ENCODE results near the gene NPBWR2.
A peak's percentile ranks its signal among the peaks of the same experiment; 100 is the strongest.

NPBWR2 gene

DNA sequence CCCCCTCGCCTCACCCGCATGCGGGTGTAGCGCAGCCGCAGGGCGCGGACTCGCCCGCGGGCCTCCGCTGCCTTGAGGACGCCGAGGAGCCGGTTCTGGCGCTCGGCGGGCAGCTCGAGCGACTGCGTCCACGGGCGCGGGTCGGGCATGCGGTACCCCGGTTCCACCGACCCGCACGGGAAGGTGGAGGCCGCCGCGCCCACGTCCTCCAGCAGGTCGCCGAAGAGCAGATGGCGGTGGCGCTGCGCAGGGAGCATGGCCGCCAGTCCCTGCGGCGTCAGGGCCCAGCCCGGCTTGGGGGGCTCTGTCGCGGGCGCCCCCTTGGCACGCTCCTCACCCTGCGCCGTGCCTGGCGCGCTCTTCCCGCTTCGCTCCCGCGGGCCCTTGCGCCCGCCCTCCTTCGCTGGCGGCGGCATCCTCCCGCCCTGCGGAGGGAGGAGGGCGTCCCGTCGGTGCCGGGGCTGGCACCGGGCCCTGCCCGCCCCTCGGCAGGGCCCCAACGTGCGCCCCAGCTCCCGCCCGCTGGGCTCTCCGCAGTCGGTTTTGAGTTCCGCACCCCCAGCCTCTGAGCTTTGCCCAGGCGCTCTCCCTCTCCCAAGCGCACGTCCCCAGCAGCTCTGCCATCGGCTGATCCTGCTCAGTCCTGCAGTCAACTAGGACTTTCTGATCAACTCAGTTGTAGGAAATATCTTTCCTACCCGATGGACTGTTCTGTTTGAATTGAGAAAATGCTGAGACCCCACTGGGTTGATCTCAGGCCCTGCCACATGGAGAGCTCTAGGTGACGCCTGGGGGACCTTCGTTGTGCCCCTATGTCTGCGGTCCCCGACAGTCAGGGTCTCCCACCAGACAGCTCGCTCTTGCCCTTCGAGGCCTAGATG, 23.3 kb downstream of the NPBWR2 start, which contains the start of gene LKAAEAR1:
LKAAEAR1 (minus strand) TSS at position 595 of the 881 bp plus-strand sequence; CDS start at position 416, 179 bp downstream.
- peak in 1 of 4 experiments; percentile 38 for DNase-seq

DNA sequence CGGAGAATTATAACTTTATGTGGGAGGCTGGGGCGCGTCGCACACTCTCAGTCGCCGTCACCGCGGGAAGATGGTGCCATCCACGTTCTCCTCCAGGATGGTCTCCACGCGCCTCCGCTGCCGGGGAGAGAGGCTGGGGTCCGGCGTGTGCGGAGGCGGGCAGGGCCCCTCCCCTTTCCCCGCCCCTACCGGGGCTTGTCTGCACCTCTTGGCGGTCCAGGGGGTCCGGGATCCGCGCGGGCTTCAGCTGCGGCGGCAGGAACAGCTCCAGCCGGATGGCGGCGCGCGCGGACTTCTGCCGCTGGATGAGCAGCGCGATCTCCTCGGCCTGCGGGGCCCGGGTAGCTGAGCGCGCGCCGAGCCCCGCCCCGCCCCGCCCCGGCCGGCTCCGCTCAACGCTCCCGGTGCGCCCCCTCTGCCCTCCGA, 24.0 kb downstream of the NPBWR2 start:
- DNase-seq, result peak; percentile 71 to 92 (median 80)

DNA sequence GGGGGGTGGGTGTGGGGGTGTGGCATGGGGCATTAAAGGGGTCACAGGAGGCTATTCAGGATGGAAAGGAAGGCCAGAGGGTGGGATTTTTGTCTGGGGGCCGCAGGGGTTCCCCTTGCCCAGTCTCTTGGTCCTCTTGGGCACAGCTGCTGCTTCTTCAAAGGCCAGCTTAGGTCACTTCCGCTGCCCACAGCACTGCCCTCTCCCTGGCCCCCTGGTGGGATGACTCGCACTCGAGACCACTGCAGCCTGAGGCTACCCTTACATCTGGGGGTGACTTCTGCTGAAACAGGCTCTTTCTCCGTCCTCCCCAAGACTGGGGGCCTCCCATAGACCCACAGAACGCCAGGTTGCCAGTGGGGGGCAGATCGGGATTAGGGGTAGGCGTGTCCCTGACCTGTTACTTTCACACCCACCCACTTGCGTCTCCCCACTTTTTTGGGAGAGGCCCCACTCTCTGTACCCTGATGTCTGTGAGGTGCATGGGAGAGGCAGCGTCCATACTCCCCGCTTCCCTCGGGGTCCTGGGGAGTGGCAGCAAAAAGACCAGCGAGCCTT, 24.5 kb downstream of the NPBWR2 start:
- peak; percentile 23 to 56 (median 50) for DNase-seq

DNA sequence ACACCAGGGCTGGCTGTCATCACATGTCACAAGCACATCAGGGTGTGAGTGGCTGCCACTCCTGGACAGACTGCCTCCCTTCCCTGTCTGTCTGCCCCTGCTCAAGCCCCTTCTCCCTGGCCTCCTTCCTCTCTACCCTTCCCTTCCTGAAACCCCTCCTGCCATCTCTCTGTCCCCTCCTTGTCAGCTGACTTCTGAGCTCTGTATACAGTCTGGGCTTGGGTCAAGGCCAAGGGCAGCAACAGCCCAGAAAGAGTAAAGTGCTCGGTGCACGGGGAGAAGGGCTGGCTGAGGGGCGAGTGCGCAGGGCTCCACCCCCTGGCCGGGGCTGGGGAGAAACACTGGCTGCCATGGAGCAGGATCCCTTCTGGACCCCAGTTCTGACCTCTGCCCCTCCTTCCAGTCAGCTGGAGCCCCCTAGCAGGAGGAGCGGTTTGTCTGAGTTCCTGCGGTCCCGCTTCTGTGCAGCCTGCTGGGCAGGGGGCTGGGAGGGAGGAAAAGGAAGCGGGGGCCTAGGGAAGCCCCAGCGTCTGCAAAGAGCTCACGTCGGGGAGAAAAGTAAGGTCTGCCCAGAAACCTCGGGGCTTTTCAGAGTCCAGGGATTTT, 25.1 kb downstream of the NPBWR2 start:
- peak in 2 of 4 experiments; percentile 22 to 41 for DNase-seq

DNA sequence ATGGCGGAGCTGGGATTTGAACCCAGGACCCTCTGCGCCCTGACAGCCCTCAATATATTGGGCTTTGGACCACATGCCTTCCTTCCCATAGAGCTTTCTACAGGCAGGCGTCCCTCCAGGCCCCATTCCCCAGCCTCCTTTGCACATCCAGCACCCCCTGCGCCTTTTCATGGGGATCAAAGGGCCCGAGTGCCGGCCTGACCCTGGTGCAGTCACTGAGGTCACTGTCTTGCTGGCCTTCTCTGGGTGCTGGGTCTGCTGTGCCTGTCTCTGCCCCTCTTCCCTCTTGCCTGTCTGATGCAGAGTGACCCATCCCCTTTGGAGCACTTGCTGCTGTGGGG, 25.8 kb downstream of the NPBWR2 start:
- DNase-seq, result no peak

DNA sequence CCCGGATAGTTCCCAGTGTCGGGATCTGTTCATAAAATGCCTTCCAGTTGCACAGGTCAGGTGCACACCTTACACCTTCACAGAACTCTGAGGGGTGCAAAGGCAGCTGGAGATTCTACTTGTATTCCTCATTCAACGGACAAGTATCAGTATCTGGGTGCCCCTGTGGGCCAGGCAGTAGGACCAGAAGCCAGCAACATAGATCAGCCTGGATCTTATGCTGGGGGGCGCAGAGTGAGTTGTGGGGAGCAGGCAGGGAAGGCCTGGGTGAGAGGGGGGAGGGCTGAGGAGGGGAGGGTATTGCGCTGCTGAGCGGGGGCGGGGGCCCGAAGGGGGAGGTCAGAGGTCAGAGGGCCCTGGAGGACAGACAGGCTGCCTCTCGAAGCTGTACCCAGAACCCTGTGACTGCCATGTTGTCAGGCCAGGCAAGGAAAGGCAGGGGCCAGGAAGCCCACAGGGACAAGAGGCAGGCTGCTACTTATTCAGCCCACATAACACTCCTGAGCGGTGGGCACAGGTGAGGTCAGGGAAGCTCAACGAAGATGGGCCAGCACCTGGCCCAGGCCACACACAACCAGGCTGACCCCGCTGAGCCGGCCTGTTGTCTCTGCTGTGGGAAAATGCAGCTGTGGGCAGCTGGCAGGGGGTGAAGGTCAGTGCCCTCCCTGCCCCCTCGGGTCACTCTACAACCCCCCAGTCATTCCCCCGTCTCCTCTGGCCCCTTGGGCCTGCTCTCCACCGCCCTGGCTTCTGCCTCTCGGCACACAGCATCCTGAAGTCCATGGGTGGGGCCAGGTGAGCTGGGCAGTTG, 26.3 kb downstream of the NPBWR2 start:
- DNase-seq, result peak in 1 of 4 experiments; percentile 12

DNA sequence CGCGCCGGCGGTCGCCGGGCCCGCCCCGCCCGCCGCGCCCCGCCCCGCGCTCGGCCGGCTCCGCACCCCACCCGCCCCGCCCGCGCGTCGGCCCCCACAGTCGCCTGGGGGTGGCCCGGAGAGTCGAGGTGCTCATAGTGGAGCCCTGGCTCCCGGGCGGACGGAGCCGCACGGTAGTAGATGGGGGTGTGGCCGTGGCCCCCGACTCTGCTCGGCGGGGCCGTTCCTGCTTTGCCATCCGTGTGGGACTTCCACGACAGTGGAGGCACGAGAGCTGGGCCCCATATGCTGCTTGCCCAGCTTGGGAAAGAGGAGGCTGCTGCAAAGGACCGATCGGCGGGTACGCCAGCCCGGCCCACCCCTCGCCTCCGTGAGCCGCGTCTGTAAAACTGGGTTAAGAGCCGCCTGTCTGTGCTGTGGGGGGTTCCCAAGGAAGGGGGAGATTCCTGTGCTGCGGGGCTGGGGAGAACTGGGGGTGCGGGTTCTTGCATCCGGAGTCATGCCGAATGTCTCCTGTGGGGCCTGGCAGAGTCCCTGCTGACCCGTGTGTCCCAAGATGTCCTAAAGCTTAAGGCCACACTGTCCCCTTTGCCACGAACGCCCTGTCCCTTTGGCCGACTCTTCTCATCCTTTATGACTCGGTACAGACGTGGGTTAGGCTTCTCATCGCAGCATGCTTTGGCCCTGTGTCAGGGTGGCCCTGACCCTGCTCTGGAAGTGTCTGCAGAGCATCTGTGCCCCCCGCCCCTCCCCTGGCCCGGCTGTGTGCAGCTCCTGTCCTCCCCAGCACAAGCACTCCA, 27.2 kb downstream of the NPBWR2 start, which contains the start of gene OPRL1:
OPRL1 (plus strand) TSS at position 70 of the 800 bp plus-strand sequence. CDS start 12,639 bp downstream, outside the sequence.
- peak; percentile 26 to 51 (median 48) for DNase-seq

DNA sequence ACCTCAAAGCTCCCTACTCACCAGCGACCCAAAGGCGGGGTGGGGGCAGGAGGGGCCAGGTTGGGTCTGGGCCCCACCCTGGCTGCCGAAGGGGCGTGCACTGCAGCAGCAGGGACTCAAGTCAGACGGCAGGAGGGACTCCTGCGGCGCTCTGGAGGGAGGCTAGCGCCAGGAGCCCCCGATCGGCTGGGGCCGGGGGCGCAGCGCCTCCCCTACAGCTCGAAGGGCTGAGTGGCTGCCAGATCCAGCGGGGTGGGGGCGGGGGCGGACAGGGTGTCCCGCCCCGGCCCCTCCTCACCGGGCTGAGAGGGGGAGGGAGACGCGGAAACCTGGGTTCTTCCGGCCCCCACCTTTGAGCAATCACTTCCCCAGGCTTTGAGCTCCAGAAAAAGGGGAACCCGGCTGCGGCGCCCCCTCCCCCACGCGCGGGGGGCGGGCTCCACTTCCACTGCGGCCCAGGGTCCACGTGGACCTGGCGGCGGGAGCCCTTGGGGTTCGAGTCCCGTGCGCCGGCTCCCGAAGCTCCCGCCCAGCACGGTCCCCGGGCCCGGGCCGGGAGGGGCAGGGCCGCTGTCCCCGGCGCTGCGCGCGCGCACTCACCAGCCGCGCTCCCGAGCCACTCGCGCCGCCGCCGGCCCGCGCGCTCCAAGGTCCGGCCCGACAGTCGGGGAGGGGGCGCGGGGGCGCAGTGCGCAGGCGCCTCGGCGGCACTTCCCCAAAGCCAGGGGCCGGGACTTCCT, 27.9 kb downstream of the NPBWR2 start, which contains the start of gene RGS19:
RGS19 (minus strand) TSS at position 246 of the 740 bp plus-strand sequence. CDS start 2,632 bp downstream, outside the sequence.
- DNase-seq, result peak; percentile 94 to 97 (median 96)

DNA sequence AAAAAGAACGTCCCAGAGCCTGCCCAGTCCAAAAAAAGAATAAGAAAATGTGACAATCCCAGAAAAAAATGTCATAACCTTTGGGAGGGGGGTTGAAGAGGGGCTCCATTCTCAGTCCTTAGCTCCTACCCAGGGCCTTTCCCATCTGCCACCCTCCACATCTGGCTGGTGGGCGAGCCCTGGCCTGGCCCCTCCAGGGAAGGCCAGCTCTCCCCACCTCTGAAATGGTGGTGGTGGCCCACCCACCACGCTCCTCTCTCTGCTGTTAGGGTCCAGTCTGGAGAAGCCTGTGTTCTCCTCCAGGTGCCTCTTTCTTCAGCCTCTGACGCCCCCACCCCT, 28.5 kb downstream of the NPBWR2 start:
- DNase-seq, result no peak

DNA sequence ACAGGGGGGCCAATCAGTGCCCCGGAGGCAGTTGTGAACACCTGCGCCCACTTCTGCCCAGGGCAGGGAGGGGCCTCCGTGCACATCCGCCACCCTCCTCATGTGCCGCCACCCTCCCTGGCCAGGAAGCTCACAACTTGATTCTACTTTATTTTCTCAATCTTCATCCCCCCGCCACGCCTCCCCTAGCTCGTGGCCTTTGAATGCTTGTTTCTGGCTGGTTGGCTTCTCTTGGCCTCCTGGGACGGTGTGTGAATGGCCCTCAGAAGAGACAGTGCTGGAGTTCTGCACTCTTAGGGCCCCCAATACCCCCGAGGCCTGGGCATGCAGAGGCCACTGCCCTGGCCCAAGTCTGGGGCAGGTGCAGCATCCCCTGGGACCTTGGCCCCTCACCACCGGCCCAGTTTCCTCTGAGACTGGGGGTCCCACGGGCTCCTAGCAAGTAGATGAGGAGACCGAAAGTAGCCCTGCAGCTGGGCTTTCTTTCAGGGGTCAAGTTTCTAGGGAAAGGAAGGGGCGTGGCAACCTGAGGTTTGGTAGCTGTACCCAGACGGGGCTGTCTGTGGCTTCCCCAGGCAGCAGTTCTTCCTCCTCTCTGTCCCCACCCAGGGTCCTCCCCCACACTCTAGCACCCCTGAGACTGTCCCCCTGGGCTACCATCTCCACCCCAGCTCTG, 29.4 kb downstream of the NPBWR2 start:
- peak; percentile 17 to 58 (median 45) for DNase-seq

DNA sequence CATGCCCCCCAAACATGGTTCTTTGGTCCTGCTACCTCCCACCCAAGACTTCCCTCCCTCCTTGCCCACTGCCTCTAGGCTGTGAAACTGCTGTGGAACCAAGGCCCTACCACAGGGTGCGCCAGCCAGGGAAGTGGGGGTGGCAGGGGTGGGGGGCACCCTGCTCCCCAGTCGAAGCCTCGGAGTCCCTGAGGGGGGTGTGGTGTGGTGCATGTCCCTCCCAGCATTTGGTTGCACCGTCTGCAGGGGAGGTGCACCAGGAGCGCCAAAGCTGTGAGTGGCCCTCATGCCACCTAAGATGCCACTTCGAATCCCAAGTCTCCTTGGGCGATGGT, 29.9 kb downstream of the NPBWR2 start:
- peak in 2 of 4 experiments; percentile 18 to 23 for DNase-seq

DNA sequence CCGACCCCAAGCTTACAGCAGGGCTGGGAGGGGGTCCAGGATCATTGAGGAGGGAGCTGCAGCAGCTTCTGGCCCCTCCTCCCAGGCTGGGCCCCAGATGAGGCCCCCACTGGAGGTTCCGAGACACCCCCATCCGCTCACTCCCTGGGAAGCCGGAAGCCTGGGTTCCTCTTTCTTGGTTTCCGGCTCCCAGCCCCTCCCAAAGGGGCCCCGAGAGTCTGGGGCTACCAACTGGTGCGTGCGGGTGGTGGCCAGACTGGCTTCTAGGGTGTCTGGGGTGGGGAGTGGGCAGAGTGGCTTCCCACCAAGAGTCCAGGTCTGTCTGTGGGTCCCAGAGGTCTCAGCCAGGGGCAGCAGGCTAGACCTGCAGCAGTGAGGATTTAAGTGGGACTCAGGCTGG, 30.3 kb downstream of the NPBWR2 start:
- DNase-seq, result peak; percentile 62 to 83 (median 74)

DNA sequence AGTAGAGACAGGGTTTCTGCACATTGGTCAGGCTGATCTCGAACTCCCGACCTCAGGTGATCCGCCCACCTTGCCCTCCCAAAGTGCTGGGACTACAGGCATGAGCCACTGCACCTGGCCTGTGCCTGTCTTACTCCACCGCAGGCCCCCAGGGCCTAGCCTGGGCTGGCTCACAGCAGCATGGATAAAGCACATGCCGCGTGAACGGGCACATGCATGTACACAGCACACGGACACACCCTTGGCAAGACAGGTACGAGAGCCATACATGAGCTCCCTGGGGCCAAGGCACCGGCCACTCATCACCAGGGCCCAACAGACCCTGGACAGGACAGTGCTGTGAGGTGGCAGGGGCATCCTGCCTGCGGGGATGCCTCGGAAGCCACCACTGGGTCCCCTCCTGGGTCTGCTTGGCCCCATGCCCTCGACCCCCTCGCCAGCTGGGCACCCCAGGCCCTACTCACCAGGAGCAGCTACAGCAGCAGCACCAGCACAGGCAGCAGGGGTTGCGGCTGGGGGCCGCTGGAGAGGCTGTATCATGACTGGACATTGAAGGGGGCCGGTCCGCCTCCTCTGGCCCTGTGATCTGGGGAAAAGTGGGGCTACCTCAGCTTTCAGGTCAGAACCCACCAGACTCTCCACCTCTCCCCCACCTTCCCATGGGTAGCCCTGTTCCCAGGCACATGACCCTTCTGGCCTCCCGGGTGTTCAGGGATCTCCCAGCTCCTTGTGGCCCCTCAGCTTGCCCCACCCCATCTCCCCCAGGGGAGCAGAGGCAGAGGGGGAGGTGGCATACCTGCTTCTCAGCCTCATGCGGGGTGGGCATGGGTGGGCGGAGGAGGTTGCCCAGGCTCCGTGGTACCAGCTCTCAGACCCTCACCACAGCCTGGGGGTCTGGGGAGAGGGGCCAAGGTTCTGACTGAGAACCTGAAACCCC, 31.0 kb downstream of the NPBWR2 start:
- DNase-seq, result no peak

DNA sequence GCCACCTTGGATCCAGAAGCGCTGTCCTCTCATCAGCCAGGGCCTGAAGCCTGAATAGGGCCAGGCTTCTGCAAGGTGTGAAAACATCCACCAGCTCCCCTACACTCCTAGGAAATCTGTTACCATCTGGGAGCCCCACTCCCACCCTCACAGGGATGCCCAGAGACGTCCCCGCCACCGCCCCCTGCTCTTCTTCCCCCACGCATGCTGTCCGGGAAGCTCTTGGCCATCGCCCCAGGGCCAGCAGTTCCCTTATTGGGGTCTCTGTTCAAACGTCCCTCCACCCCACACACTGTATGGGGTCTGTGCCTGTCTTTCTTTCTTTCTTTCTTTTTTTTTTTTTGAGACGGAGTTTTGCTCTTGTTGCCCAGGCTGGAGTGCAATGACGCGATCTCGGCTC, 31.8 kb downstream of the NPBWR2 start:
- DNase-seq, result no peak

DNA sequence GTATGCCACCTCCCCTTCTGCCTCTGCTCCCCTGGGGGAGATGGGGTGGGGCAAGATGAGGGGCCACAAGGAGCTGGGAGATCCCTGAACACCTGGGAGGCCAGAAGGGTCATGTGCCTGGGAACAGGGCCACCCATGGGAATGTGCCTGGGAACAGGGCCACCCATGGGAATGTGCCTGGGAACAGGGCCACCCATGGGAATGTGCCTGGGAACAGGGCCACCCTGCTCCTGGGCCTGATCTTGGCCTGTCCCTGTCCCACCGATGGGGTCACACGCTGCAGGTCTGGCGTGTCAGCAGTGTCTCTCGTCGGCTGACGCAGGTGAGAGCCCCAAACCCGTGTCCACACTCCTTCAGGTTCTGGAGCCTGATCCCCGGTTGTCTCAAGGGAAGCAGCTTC, 32.4 kb downstream of the NPBWR2 start:
- no peak for DNase-seq

DNA sequence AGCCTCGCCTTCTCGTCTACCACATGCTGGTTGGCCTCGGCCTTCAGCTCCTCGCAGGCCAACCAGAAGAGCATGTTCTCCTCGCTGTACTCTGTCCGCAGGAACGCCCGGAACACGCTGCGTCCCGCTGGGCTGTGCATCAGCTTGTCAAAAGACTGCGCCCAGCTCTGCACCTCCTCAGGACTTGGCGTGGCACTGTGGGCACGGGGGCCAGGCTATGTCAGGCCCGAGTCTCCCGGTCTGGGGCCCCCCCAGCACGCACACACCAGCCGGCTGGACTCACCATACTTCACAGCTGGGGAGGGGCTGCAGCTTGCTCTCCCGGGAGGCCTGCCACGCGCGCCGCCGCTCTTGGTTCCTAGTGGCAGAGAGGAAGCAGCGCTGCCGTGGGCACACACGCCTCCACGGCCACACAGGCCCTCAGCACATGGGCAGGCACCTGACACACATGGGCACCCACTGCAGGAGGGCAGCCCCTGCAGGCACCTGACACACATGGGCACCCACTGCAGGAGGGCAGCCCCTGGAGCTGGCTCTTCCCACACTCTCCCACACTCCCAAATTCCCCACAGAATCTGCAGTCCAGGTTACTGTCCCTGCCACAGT, 33.1 kb downstream of the NPBWR2 start:
- no peak for DNase-seq

DNA sequence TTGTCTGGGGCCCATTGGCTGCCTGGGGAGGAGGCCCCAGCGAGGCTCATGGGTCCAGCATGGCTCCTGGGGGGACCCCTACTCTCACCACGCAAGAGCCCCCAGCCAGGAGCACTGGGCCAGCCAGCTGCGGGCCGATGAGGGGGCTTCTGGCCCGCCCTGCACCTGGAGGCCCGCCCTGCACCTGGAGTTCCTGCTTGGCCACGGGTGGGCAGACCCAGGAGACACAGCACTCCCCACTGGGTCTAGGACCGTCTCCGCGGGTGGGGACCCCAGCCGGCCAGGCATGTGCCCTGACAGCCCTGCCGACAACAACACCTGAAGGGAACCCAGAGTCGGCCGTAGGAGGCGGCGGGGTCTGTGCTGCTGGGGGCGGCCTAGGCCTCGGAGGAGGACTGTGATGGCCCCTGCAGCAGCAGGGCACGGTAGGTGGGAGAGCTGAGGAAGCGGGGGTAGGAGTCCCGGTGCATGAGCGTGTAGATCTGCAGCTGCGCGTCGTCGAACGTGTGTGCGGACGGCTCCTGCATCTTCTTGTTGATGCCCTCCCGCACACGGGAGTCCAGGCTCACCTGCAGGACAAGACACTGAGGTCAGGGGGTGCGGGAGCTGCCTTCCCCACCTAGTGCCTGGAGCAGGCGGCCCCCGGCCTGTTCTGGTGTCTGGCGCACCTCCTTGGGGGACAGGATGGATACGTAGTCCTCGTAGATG, 33.7 kb downstream of the NPBWR2 start:
- no peak for DNase-seq

DNA sequence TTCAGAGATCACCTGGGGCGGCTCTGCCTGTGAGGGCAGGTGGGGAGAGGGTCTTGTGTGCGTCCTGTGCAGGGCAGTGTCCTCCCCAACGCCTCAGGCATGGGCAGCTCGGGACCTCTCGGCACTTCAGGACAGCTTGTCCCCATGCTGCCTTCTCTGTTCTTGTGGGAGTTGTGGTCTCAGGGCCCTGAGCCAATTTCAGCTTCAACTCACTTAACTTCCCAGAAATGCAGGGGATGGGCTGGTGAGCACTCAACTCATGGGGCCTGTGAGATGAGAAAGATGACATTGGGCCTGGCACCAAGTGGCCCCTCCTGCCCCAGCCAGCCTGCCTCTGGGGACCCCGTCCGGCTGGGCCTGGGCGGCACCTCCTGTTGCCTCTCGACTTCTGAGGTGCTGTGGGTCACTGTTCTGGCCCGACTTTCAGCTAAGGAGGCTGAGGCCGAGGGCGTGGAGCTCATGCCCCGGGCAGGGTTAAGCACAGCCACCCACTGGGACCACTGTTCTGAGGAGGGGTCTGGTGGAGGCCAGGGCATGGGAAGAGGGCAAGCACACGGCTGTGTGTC, 34.8 kb downstream of the NPBWR2 start:
- no peak for DNase-seq
